Cardiac muscle cell (in vitro differentiated cells and primary cell): ENCODE results near the gene VAX1. TPM values are rescaled to one million over a fixed set of nuclear protein-coding genes. Genes with fewer than 3 reads are reported as not detected.

Experiments
- DNase-seq, 2 donors: peaks; one replicate each; pipeline versions ENCODE4 v3.0.0 to v3.0.0-alpha.2; 2010 to 2017; ENCODE audit warnings: low read depth in 1 of 2, low spot score in 1 of 2
- H3K27ac ChIP-seq: fragments of 200-600 bp; sonication (generic); 2 replicates; pipeline ENCODE4 v1.5.1; 2016
- H3K27me3 ChIP-seq: fragments of 200-600 bp; sonication (generic); 2 replicates; pipeline ENCODE4 v1.6.0; 2016; ENCODE audit warnings: control low read depth
- H3K36me3 ChIP-seq: fragments of 200-600 bp; sonication (generic); 2 replicates; pipeline ENCODE4 v1.5.1; 2016; ENCODE audit warnings: control low read depth
- H3K4me1 ChIP-seq: fragments of 200-600 bp; sonication (generic); 2 replicates; pipeline ENCODE4 v1.8.1; 2017; ENCODE audit warnings: low read depth, mild to moderate bottlenecking, mixed run types
- H3K4me3 ChIP-seq: fragments of 200-600 bp; sonication (generic); 2 replicates; pipeline ENCODE4 v1.5.1; 2016; ENCODE audit warnings: mild to moderate bottlenecking
- H3K9me3 ChIP-seq: fragments of 200-600 bp; sonication (generic); 2 replicates; pipeline ENCODE4 v1.5.1; 2017; ENCODE audit warnings: low read depth, mild to moderate bottlenecking, control low read depth
- CTCF ChIP-seq: IDR thresholded peaks from 2 replicates; pipeline ENCODE4 v1.5.1; 2012; ENCODE audit warnings: low read depth, mild to moderate bottlenecking, low read length
- polyA plus RNA-seq: library from polyadenylated mRNA; unstranded; fragments of >200 nt; fragmentation: Nextera tagmentation; extraction: Ambion mirVana; gene quantifications from 2 replicates; pipeline ENCODE4 v1.2.1, GENCODE V29; 2016
- total RNA-seq: library from RNA; depleted of rRNA; stranded (reverse); fragments of >200 nt; gene quantifications from 2 replicates; pipeline ENCODE4 v1.2.3, GENCODE V29; 2016

VAX1 gene
- total and polyA plus RNA-seq, 2 experiments from 2014 or later = not detected

DNA sequence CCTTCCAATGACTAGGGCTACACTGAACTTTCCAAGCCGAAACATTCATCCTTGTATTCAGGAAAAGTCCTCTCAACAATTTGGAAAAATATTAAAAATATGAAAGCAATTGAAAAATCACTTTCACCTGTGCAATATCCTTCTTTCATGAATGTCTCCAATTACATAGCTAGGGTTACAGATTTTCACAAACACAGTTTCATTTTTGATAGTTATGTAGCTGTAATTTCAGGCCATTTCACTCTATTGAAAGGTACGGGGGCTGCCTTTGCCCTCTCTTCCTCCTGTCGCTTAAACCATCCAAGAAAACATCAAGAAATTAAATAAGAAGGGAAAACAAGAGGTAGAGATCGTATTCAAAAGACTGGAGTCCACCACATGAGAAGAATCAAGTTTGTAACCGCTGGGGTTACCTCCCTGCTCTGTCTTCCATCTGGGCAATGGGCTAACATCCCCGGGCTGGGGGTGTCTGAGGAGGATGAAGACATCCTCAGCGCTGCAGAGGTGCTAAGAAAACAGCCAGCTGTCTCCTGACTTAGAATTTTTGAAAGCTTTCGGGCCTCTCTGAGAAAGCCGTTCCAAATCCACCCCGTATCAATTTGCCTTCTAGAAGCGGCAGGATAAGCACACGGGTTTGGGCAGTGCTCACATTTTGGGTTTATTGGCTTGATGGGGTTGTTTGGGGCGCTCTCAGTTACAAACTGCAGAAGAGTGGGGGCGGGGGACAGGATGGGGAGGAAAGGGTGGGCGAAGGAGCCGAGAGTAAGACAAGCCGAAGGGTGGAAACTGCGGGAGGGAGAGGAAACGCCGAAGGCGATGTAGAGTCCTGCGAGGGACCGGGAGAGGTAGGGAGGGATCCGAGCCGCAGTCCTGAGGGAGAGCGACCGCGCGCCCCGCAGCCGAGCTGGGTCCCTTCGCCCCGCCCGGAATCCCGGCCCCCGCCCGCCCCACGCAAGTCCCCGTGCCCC, 24.3 kb upstream of the VAX1 start:
- H3K4me1 ChIP-seq = no peaks in the 10 kb centered on the region
- TF ChIP-seq CTCF = no peak
- no peak for DNase-seq
- no peaks in the 10 kb centered on the region for H3K36me3 ChIP-seq
- H3K9me3 ChIP-seq = no peaks in the 10 kb centered on the region
- no peak overlapping the region for H3K27ac ChIP-seq
- H3K4me3 ChIP-seq = peak overlapping the region; percentile 28
- H3K27me3 ChIP-seq = peaks cover 100% of the 10 kb centered on the region

GRCh38 chr10:117161386-117162033, 23.4 kb upstream of the VAX1 start:
- DNase-seq = no peak
- Histone ChIP-seq H3K9me3 (no peaks in the 10 kb centered on the region), H3K27ac (no peak overlapping the region), H3K4me1 (no peaks in the 10 kb centered on the region), H3K4me3 (no peak overlapping the region), H3K36me3 (no peaks in the 10 kb centered on the region), H3K27me3 (peaks cover 100% of the 10 kb centered on the region)
- no peak for TF ChIP-seq CTCF

DNA sequence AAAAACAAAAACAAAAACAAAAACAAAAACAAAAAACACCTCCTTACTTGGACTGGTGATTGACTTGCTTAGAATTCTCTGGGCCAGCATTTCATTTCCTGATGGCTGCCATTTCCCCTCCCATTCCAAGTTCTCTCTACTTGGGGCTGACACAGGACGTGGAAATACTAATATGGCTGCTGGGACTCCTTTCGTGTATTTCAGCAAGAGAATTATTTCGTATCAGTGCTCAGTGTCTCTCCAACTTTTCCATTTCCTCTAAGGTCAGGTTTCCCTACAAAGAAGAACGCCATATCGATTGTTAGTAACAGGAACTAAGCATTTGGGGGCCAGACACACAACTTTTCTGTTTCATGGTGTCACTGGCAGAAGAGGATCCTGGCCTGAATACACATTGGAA, 22.5 kb upstream of the VAX1 start:
- Histone ChIP-seq H3K27me3 (peaks cover 100% of the 10 kb centered on the region), H3K4me1 (no peaks in the 10 kb centered on the region), H3K9me3 (no peaks in the 10 kb centered on the region), H3K36me3 (no peaks in the 10 kb centered on the region), H3K4me3 (no peak overlapping the region), H3K27ac (no peak overlapping the region)
- no peak for DNase-seq
- TF ChIP-seq CTCF = no peak

DNA sequence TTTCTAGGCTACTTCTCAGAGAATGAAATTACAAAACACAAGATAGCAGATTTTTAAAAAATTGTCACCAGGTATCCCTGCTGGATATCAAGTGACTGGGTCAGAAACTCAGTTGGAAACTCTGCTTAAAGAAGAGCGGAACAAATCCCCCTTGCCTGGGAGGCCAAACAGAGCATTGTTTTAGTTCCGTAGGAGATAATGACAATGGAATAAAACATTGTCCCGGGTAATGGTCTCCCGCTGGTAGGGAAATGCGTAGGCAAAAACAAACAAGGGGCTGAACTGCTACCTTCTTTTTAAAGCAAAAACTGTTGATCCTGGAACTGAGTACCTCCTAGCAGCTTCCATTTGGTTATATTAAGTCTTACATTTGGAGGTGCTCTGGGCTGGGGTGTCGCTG, 21.3 kb upstream of the VAX1 start:
- Histone ChIP-seq H3K4me3 (no peak overlapping the region), H3K27ac (no peak overlapping the region), H3K9me3 (no peaks in the 10 kb centered on the region), H3K4me1 (no peaks in the 10 kb centered on the region), H3K27me3 (peaks cover 100% of the 10 kb centered on the region), H3K36me3 (no peaks in the 10 kb centered on the region)
- TF ChIP-seq CTCF = no peak
- no peak for DNase-seq

DNA sequence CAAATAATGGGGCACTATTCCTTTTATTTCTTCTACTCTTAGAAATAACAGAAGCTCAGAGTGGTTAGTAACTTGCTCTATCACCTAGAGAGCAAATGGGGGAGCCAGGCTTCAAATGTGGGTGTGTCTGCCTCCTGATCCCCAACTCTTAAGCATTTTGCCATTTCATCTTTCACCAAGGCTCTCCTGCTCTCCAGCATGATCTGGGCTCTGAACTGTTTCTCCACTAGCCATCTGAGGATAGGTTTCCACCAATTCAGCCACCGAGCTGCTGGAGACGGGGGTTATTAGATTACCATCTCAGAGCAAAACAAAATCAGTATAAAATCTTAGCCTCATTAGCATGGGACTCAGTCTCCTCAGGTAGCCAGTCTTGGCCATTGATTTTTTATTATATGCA, 20.2 kb upstream of the VAX1 start:
- peaks cover 100% of the 10 kb centered on the region for H3K27me3 ChIP-seq
- no peak for DNase-seq
- no peak overlapping the region for H3K27ac ChIP-seq
- TF ChIP-seq CTCF = no peak
- no peak overlapping the region for H3K4me3 ChIP-seq
- H3K4me1 ChIP-seq = no peaks in the 10 kb centered on the region
- H3K9me3 ChIP-seq = no peaks in the 10 kb centered on the region
- H3K36me3 ChIP-seq = no peaks in the 10 kb centered on the region
